ENCODE results near the gene UBE2C. TPM values are rescaled to one million over a fixed set of nuclear protein-coding genes. Genes with fewer than 3 reads are reported as not detected.
"Not testable (repeated sequence)": the region's sequence is repeated elsewhere in the genome, so short reads cannot be mapped to it uniquely, and the experiment has no call there.

Gene UBE2C
- polyA plus RNA-seq, 4 donors: 56.3 to 76.9 (median 67.4) TPM

GRCh38 chr20:45829673-45830106 lies 17.2 kb downstream of the UBE2C start:
- DNase-seq (ENCODE audit: low read depth in 4 of 4, low spot score in 2 of 4): not testable (repeated sequence)

- DNase-seq (ENCODE audit: low read depth in 4 of 4, low spot score in 2 of 4): no peak
Observed at GRCh38 chr20:45832619-45833018, 20.2 kb downstream of the UBE2C start.

DNA sequence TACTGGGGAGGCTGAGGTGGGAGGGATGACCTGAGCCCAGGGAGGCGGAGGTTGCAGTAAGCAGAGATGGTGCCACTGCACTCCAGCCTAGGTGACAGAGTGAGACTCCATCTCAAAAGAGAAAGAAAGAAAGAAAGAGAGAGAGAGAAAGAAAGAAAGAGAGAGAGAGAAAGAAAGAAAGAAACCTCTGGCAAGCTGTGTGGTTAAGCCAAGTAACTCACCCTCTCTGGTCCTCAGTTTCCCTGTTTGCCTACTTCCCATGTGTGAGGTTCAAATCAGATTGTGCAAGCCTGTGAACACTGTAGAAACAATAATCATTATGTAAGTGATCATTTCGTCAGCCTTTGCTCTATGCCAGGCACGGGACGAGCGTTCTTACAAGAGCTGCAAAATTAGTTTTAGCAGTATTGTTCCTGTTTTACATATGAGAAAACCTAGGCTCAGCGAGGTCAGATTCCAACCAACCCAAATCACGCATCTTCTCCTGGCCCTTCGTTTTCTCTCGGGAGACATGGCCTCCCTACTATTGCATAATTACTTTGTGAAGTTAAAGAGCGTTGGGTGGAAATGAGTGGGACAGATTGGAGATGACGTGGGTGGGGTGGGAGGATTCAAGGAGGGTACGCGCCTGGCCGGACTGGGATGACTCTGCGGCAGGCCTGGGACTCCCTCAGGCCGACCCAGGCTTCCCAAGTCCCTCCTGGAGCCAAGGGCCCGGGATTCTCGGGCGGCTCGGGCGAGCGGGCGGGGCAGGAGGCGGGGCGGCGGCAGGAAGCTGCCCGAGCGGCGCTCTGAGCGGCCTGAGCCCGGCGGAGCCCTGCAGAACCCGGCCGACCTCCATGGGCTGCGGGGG lies 20.8 kb downstream of the UBE2C start, which contains the start of gene SNX21:
TSS of gene SNX21 (plus strand) at position 770 of the 853 bp plus-strand sequence. CDS start 121 bp downstream, outside the sequence.
- peak in 1 of 4 donors; percentile 75 for DNase-seq (ENCODE audit: low read depth in 4 of 4, low spot score in 2 of 4)

DNA sequence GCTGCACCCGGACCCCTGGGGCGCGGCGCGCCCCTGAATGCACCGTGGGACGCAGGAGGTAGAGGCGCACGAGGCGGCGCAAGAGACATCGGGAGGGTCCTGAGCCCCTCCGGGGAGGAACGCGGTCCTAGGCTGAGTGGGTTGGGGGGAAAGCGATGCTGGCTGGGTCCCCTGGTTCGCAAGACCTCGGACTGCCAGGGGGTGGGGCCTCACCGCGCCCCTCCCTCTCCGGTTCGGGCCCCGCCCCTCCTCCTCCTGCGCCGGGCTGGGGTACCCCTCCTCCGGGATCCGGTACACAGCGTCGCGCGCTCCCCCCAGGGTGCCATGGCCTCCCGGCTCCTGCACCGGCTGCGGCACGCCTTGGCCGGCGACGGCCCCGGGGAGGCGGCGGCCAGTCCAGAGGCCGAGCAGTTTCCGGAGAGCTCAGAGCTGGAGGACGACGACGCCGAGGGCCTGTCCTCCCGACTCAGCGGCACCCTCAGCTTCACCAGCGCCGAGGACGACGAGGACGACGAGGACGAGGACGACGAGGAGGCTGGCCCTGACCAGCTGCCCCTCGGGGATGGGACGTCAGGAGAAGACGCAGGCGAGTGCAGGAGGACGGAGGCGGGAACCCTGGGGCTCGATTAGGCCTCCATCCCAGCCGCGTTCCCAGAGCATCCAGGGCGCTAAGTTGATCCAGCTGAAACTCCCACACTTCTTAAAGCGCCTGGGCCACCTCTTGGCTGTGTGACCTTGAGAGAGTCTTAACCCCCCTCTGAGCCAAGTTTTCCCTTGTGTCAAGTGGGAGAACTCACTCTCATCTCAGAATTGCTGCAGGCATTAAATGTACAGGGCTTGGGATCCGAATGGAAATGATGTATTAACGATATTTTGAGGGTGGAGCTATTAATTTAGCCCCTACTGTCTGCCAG lies 21.7 kb downstream of the UBE2C start:
- DNase-seq (ENCODE audit: low read depth in 4 of 4, low spot score in 2 of 4): peak in 3 of 4 donors; percentile 62 to 77 (median 75)

DNA sequence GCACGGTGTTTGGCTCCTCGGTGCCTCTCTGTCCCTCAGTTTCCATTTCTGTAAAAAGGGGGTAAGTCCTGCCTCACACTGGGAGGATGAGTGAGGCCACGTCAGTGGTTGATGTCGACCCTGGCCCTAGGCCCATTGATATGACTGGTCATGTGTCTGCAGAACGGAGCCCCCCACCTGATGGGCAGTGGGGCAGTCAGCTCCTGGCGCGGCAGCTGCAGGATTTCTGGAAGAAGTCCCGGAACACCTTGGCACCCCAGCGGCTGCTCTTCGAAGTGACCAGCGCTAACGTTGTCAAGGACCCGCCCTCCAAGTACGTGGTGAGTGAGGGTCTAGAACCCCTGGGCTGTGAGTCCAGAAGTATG lies 22.3 kb downstream of the UBE2C start:
- no peak for DNase-seq (ENCODE audit: low read depth in 4 of 4, low spot score in 2 of 4)

DNA sequence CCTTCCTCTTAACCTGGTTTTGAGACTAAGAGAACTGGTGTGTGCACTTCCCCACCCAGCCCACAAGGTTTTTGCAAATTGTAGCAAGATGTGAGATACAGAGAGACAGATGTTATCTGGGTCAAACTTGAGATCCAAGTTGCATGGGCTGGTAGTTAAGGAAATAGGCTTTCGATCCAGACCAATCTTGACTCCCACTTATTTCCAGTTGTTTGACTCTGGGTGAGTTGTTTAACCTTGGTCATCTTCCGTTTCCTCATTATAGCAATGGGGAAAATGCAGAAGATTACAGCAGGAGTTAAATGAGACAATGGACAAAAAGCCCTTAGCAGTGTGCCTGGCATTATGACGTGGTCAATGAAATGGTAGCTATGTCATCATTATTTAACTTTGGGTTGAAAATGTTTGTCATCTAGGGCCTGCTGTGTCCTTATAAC lies 22.9 kb downstream of the UBE2C start:
- no peak for DNase-seq (ENCODE audit: low read depth in 4 of 4, low spot score in 2 of 4)

- DNase-seq (ENCODE audit: low read depth in 4 of 4, low spot score in 2 of 4): no peak
Observed at GRCh38 chr20:45835825-45836224, 23.4 kb downstream of the UBE2C start.

- DNase-seq (ENCODE audit: low read depth in 4 of 4, low spot score in 2 of 4): no peak
Observed at GRCh38 chr20:45836841-45837240, 24.4 kb downstream of the UBE2C start.

DNA sequence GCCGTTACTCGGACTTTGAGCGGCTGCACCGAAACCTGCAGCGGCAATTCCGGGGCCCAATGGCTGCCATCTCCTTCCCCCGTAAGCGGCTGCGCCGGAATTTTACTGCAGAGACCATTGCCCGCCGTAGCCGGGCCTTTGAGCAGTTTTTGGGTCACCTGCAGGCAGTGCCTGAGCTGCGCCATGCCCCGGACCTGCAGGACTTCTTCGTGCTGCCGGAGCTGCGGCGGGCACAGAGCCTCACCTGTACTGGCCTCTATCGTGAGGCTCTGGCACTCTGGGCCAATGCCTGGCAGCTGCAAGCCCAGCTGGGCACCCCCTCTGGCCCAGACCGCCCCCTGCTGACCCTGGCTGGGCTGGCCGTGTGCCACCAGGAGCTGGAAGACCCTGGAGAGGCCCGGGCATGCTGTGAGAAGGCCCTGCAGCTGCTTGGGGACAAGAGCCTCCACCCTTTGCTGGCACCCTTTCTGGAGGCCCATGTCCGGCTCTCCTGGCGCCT lies 28.3 kb downstream of the UBE2C start:
- DNase-seq (ENCODE audit: low read depth in 4 of 4, low spot score in 2 of 4): no peak

- no peak for DNase-seq (ENCODE audit: low read depth in 4 of 4, low spot score in 2 of 4)
Observed at GRCh38 chr20:45841407-45842129, 29.1 kb downstream of the UBE2C start.

GRCh38 chr20:45842169-45842812 lies 29.8 kb downstream of the UBE2C start:
- no peak for DNase-seq (ENCODE audit: low read depth in 4 of 4, low spot score in 2 of 4)

DNA sequence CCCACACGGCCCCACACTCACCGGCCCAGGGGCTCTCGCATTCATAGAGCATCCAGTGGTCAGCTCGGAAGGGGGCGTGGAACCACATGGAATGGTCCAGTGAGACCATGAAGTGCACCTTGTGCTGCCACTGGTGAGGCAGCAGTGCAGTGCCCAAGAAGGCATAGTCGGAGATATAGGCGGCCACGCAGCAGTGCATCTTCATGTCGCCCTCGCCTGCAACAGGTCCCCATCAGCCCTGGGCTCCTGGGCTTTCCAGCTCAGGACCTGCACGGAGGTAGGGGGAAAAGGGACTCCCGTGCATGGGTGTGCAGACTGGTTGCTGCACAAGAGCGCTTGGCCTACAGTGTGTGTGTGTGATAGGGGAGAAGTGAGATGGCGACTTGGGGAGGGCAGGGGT lies 31.1 kb downstream of the UBE2C start:
- DNase-seq (ENCODE audit: low read depth in 4 of 4, low spot score in 2 of 4): no peak

DNA sequence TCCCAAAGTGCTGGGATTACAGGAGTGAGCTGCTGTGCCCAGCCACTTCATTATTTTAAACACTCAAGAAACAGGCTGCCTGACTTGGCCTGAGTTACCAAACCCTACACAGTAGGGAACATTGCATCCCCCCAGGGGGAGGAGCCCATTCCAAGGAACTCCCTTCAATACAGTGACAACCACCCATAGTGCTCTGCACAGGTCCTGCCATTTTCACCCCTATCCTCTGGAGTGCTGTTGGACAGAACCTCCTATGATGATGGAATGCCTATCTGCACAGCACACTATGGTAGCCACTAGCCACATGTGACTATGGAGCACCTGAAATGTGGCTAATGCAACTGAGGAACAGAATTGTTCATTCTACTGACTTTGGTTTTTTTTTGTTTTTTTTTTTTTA lies 33.0 kb downstream of the UBE2C start:
- DNase-seq (ENCODE audit: low read depth in 4 of 4, low spot score in 2 of 4): no peak

- no peak for DNase-seq (ENCODE audit: low read depth in 4 of 4, low spot score in 2 of 4)
Observed at GRCh38 chr20:45848421-45848820, 36.0 kb downstream of the UBE2C start.

DNA sequence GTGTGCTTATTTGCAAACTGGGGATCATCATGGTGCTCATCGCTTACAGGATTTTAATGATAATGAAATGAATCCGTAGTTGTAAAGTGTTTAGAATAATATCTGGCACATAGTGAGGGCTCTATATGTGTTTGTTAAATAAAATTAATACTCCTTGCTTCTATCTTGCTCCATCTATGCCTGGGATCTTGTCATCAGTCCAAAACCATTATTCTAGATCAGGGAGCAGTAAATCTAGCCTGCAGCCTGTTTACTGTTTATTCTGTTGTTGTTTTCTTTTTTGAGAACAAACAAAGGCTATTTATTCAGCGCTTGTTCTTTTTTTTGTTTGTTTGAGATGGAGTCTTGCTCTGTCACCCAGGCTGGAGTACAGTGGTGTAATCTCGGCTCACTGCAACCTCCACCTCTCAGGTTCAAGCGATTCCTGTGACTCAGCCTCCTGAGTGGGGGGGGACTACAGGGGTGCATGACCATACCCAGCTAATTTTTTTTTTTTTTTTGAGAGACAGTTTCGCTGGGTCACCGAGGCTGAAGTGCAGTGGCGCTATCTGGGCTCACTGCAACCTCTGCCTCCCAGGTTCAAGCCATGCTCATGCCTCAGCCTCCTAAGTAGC lies 36.6 kb downstream of the UBE2C start:
- no peak for DNase-seq (ENCODE audit: low read depth in 4 of 4, low spot score in 2 of 4)

DNA sequence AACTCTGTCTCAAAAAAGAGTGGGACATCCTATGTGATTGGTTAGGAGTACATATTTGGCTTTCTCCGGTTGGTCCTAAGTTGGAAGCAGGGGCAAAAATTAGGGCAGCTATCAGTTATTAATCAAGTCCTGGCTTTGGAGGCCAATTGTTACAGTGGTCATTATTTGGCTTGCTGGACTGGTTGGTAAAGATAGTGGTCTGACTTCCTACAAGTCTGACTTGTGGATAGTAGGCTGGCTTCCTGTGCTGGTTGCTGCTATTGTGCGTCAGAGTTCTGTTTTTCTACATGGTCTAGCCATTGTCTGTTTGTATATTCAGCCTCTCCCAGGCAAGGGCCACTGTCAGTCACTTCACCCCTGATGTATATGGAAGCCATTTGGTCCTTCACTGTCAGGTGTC lies 37.8 kb downstream of the UBE2C start:
- no peak for DNase-seq (ENCODE audit: low read depth in 4 of 4, low spot score in 2 of 4)

- no peak for DNase-seq (ENCODE audit: low read depth in 4 of 4, low spot score in 2 of 4)
Observed at GRCh38 chr20:45850926-45851325, 38.5 kb downstream of the UBE2C start.

DNA sequence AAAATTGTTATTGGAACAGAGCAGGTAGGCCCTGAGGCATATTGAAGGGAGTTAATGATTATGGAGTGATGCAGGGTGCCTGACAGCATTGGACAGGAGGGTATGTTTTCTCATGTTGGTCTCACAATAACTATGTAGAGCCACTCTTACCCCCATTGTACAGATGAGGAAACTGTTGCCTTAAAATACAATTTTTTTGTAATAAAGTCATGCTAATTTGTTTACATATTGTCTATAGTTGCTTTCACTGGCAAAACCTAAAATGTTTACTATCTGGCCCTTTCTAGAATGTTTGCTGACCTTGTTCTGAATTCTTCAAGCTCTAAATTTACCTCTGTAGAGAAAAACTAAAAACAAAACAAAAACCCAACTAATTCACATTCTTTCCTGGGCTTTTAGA lies 39.1 kb downstream of the UBE2C start:
- DNase-seq (ENCODE audit: low read depth in 4 of 4, low spot score in 2 of 4): no peak

DNA sequence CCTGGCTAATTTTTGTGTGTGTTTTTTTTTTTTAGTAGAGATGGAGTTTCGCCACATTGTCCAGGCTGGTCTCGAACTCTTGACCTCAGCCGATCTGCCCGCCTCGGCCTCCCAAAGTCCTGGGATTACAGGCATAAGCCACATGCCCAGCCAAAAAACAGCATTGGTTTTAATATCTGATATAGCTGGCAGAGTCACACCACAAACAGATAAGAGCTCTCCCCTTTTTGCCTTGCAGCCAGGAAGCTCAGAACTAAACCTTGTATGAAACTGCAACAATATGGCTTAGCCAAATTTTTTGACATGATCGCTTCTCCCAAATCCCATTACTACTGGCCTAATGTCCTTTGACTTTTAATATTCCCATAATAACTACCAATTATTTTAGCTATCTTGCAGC lies 39.9 kb downstream of the UBE2C start:
- DNase-seq (ENCODE audit: low read depth in 4 of 4, low spot score in 2 of 4): no peak

- DNase-seq (ENCODE audit: low read depth in 4 of 4, low spot score in 2 of 4): no peak
Observed at GRCh38 chr20:45853484-45853883, 41.0 kb downstream of the UBE2C start.
